CD1c-positive myeloid dendritic cell (primary cell): ENCODE data around the gene GNLY.
"Not testable (repeated sequence)": the region's sequence is repeated elsewhere in the genome, so short reads cannot be mapped to it uniquely, and the experiment has no call there.

Source experiments
- DNase-seq: peaks from one replicate; pipeline ENCODE4 v3.0.0-alpha.2; 2016; ENCODE audit errors: extremely low spot score

GNLY gene

DNA sequence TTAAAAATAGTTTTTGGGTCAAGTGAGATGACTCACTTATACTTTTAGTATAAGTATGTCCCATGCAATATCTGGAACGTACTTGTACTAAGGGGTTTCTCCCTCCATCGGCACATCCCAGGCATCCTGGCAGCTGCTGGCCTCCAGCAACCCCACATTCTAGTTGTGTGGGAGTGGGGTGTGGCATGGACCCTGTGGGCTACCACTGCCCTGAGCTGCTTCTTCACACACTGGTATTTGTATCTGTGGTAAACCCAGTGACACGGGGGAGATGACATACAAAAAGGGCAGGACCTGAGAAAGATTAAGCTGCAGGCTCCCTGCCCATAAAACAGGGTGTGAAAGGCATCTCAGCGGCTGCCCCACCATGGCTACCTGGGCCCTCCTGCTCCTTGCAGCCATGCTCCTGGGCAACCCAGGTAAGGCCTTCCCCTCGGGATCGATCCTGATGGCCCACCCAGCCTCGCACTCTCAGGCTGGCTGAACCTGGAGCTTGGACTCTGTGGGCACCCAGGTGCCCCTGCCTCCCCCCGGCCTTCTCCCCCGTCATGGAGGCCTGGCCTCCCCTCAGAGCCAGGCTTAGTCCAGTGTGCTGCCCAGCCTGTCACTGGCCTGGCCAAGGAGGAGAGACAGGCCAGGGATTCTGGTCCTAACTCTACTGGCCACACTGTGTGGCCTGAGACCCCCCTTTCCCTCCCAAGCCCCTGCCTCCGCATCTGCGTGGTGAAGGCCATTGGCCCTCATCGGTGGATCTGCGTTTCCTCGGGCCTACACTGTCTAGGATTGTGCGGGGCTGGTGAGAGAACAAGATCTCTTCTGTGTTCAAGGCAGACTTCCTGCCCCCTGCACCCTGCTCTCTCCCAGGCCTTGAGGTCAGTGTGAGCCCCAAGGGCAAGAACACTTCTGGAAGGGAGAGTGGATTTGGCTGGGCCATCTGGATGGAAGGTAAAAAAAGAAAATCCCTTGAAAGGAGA lies at the start of gene GNLY:
GNLY (plus strand) TSS at position 307 of the 974 bp plus-strand sequence; CDS start at position 368, 61 bp downstream.
- DNase-seq = no peak

GRCh38 chr2:85644909-85645308 lies 49.2 kb upstream of the GNLY start:
- DNase-seq = no peak

DNA sequence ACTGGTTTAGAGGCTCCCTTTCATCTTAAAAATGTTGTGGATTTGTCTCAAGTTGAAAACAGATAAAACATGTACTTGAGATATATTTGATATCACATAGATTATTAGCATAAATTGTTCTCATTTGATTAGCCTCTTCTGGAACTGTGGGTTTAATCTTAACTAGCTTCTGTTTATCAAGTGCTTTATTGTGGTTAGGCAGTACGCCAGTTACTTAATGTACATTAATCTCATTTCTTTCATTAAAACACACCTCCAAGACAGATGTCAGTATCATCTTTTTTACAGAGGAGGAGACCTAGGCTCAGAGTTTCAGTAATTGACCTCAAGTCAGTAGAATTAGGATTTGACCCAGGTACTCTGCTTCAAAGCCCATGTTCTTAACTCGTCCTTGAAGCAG lies 48.0 kb upstream of the GNLY start:
- DNase-seq = no peak

- DNase-seq = peak; percentile 12
Measured at GRCh38 chr2:85647823-85648526, 46.2 kb upstream of the GNLY start.

DNA sequence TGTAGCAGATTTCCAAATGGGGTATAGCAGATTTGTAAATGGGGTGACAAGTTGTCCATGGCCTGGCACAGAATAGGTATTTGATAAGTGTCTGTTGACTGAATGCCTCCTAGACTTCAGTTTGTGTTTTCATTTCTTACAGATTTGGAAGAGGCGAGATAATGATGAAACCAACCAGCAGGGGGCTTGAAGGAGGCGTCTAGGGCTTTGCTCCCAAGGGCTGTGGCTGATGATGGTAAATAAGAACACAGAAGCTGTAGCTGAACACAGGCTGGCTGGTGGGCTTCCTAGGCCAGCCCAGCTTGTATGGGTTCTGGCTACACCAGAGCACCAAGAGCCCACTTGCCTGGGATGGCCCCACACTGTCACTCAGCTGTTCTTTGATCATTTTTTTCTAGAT lies 45.5 kb upstream of the GNLY start:
- peak; percentile 35 for DNase-seq

DNA sequence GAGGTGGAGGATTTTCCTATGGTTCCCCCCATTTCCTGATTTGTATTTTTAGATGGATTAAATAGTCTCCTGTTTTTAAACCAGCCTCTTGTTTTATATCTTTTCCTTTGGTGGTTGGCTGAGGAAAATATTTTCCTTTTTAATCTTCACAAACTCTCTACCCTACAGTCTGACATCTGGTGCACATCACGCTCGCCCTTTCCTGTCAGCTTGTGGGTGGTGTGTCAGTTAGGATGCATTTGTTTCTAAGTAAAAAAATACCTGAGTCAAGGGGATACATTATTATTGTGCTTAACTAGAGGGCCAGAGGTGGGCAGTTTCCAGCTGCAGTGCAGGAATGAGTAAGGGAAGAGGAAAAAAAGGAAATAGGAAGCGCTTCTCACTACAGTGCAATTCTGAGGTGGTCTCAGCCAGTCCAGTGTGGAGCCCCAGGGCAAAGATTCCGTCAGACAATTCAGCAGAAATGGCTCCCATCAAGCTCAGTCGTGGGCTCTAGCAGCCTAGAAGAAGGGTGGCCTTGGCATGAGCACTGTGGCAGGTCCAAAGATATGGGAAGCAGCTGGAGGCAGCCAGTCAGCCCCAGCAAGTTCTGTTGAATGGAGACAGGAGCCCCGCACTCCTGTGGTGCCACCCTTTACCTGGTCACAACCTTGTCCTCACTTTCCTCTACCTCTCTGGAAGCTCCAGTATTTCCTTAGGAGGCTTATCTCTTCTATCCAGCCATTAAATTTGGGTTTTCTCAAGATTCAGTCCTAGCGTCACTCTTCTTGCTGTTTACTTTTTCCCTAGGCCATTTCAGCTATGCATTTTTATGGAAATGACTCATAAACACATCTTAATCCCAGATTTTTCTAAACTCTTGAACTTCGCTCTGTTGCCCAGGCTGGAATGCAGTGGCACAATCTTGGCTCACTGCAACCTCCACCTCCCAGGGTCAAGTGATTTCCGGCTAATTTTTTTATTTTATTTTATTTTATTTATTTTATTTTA lies 44.7 kb upstream of the GNLY start:
- no peak for DNase-seq

DNA sequence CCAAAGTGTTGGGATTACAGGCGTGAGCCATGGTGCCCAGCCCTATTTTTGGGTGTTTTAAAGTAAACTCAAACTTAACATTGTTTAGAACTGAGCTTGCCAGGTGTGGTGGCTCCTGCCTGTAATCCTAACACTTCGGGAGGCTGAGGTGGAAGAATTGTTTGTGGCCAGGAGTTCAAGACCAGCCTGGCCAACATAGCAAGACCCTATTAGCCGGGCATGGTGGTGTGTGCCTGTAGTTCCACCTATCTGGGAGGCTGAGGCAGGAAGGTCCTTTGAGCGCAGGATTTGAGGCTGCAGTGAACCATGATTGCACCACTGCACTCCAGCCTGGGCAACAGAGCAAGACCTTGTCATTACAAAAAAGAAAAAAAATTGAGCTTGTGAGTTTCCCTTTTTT lies 43.7 kb upstream of the GNLY start:
- DNase-seq = no peak

DNA sequence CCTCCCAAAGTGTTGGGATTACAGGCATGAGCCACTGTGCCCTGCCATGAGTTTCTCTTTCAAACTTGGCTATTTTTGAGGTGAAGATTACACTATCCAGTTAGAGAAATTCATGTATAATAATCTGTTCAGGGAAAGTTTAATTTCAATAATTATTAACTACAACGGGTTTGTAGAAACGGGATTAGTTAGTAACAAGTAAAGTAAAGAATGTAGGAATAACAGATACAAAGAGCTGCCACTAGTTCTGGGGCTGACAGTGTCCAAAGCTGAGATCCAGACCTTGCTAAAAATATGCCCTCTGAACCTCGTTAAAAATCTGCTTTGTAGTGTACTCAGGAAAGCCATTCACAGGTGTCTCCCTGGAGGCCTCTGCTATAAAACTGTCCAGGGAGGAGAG lies 43.1 kb upstream of the GNLY start:
- no peak for DNase-seq

GRCh38 chr2:85652056-85652455 lies 42.1 kb upstream of the GNLY start:
- no peak for DNase-seq

GRCh38 chr2:85653996-85654395 lies 40.2 kb upstream of the GNLY start:
- DNase-seq = peak; percentile 11

- DNase-seq = no peak
Measured at GRCh38 chr2:85655961-85656417, 38.2 kb upstream of the GNLY start.

- no peak for DNase-seq
Measured at GRCh38 chr2:85656468-85656867, 37.7 kb upstream of the GNLY start.

DNA sequence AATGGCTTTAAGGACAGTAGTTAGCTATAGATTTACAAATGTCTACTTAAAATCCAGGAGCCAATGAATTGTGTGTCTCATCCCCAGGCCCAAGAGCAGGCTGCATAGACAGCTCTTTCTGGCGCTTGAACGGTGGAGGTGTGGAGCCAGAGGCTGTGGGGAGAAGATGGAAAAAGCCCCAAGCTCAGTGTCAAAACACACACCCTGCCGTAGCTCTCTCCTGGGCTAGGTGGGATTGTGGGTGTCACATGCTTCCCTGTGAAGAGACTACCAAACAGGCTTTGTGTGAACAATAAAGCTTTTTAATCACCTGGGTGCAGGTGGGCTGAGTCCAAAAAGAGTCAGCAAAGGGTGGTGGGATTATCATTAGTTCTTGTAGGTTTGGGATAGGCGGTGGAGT lies 36.8 kb upstream of the GNLY start:
- not testable (repeated sequence) for DNase-seq

- DNase-seq = no peak
Measured at GRCh38 chr2:85659324-85659981, 34.7 kb upstream of the GNLY start.

DNA sequence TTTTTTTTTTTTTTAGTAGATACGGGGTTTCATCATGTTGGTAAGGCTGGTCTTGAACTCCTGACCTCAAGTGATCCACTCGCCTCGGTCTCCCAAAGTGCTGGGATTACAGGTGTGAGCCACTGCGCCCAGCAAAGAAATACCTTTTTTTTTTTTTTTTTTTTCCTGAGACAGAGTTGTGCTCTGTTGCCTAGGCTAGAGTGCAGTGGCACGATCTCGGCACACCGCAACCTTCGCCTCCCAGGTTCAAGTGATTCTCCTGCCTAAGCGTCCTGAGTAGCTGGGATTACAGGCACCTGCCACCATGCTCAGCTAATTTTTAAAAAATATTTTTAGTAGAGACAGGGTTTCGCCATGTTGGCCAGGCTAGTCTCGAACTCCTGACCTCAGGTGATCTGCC lies 33.9 kb upstream of the GNLY start:
- not testable (repeated sequence) for DNase-seq

GRCh38 chr2:85660725-85661124 lies 33.4 kb upstream of the GNLY start:
- DNase-seq = no peak

DNA sequence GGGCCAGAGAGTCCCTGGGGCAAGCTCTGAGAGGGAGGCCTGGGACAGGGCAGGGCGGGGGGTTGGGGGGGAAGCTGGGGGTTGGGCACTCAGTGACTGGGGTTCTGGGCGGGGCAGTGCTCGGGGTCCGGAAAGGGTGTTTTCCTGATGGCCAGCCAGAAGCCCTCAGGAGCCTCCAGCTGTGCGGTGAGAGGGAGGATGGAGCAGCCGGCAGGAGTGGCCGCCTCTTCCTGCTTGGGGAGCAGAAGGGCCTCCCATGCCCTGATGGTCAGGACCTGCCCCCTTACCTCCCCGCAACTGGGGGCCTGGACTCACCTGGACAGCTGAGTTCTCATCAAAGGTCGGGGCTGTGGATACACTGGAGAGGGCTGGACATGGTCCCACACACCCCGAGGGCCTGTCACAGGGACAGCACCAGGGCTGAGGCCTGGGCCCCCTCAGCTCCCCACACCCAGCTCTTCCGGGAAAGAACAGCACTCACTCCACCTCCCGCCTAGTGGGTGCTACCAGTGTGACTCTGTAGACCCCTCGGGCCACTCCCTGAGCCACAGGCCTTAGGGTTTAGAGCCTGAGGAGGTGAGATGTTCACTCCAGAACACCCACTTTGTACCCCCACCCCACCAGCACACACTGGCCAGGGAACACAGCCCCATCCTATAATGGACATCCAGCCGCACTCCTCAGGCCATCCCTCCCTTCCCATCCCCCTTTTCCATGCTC lies 32.9 kb upstream of the GNLY start:
- no peak for DNase-seq

DNA sequence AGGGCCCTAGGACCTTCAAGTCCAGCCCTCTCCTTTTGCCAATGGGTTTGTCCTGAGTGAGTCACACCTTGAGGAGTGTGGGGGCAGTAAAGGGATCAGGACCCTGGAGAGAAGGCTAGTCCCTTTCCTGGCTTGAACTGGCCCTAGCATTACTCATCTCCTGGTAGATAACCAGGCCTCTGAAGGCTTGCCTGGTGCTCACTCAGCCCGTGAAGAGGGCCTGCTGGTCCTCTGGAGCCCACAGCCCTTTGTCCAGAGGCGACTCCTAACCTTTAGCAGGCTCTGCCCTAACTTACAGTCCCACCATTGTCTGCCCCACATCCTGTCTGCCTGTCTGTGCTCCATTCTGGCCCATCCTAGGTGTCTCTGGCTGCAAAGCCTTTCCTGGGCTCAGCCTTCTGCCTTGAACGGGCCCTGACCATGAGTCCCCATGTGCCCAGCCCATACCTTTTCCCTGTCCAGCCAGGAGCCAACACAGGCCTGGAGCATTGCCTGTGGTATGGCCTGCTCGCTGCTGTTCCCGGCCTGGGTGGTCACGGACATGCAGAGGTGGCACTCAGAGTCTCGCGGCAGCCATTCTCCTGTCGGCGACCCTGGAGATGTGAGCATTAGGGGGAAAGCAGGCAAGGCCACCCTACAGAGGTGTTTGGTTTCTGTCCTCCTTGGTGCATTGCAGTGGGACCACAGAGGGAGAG lies 31.1 kb upstream of the GNLY start:
- DNase-seq = no peak
